Ascending aorta (tissue), 2 donors: ENCODE data around the gene USP6. TPM values are rescaled to one million over a fixed set of nuclear protein-coding genes. Genes with fewer than 3 reads are reported as not detected.
A peak's percentile ranks its signal among the peaks of the same experiment; 100 is the strongest.
"Not testable (repeated sequence)": the region's sequence is repeated elsewhere in the genome, so short reads cannot be mapped to it uniquely, and the experiment has no call there.

Experiments
- DNase-seq, 2 donors: peaks; one replicate each; pipeline ENCODE4 v3.0.0-alpha.2; 2019; ENCODE audit warnings: low spot score in 2 of 2
- H3K27ac ChIP-seq, 2 donors: fragments of 200-600 bp; sonication (generic); one replicate each; pipeline ENCODE4 v1.5.1; 2016 to 2017; ENCODE audit warnings: mild to moderate bottlenecking in 1 of 2
- H3K27me3 ChIP-seq: fragments of 200-600 bp; sonication (generic); one replicate; pipeline ENCODE4 v1.5.1; 2017
- H3K36me3 ChIP-seq, 2 donors: fragments of 200-600 bp; sonication (generic); one replicate each; pipeline ENCODE4 v1.5.1; 2016
- H3K4me1 ChIP-seq, 2 donors: fragments of 200-600 bp; sonication (generic); one replicate each; pipeline ENCODE4 v1.5.1; 2016 to 2017; ENCODE audit warnings: mild to moderate bottlenecking in 1 of 2
- H3K4me3 ChIP-seq, 2 donors: fragments of 200-600 bp; sonication (generic); one replicate each; pipeline ENCODE4 v1.5.1; 2016 to 2017; ENCODE audit warnings: mild to moderate bottlenecking in 1 of 2
- H3K9me3 ChIP-seq, 2 donors: fragments of 200-600 bp; sonication (generic); one replicate each; pipeline ENCODE4 v1.5.1; 2016
- intact Hi-C: fragments of 100-400 bp; cut with DNase I; formaldehyde crosslinking; loops from one replicate; pipeline ENCODE4 v1.15.1; 2023
- total RNA-seq: library from RNA; depleted of rRNA; stranded (reverse); fragments of >200 nt; gene quantifications from one replicate; pipeline ENCODE4 v1.1.0, GENCODE V29; 2016
- TF ChIP-seq, protein P1 (sequence below), 3 experiments: fragments of 200-600 bp in 2 of 3; fragments of 450-650 bp in 1 of 3; sonication (generic) in 2 of 3; IDR thresholded peaks; one replicate each; pipeline ENCODE4 v1.5.1; 2016 to 2019; ENCODE audit warnings: antibody characterized with exemption in 3 of 3, mild to moderate bottlenecking in 1 of 3, moderate library complexity in 1 of 3

Gene USP6
- total RNA-seq, 1 donor from 2014 or later = 0.11 TPM

DNA sequence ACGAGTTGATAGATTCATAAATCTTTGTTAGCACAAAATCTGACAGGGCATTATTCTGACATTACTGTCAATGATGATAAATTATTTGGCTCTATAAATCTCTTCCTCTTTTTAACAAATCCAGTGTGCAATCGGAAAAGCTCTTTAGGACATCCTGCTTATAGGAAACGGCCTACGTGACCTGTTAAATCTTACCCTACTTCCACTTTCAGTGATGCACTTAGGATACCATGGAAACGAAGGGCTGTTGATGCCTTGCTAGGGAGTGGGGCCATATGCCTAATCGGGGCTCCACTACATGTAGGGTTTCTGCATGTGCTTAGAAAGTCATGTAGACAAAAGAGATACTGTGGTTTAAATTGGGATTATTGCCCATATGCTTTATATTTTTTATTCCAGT, 48.6 kb downstream of the USP6 start:
- no peak overlapping the region for H3K4me3 ChIP-seq
- intact Hi-C loops = no loop called here
- no peaks in the 10 kb centered on the region for H3K9me3 ChIP-seq
- TF ChIP-seq, protein P1, sequence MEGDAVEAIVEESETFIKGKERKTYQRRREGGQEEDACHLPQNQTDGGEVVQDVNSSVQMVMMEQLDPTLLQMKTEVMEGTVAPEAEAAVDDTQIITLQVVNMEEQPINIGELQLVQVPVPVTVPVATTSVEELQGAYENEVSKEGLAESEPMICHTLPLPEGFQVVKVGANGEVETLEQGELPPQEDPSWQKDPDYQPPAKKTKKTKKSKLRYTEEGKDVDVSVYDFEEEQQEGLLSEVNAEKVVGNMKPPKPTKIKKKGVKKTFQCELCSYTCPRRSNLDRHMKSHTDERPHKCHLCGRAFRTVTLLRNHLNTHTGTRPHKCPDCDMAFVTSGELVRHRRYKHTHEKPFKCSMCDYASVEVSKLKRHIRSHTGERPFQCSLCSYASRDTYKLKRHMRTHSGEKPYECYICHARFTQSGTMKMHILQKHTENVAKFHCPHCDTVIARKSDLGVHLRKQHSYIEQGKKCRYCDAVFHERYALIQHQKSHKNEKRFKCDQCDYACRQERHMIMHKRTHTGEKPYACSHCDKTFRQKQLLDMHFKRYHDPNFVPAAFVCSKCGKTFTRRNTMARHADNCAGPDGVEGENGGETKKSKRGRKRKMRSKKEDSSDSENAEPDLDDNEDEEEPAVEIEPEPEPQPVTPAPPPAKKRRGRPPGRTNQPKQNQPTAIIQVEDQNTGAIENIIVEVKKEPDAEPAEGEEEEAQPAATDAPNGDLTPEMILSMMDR (IDR thresholded peaks at IDR 0.05) = no peak
- no peaks in the 10 kb centered on the region for H3K27me3 ChIP-seq
- no peaks in the 10 kb centered on the region for H3K4me1 ChIP-seq
- H3K36me3 ChIP-seq = no peaks in the 10 kb centered on the region
- DNase-seq = no peak
- no peak overlapping the region for H3K27ac ChIP-seq

DNA sequence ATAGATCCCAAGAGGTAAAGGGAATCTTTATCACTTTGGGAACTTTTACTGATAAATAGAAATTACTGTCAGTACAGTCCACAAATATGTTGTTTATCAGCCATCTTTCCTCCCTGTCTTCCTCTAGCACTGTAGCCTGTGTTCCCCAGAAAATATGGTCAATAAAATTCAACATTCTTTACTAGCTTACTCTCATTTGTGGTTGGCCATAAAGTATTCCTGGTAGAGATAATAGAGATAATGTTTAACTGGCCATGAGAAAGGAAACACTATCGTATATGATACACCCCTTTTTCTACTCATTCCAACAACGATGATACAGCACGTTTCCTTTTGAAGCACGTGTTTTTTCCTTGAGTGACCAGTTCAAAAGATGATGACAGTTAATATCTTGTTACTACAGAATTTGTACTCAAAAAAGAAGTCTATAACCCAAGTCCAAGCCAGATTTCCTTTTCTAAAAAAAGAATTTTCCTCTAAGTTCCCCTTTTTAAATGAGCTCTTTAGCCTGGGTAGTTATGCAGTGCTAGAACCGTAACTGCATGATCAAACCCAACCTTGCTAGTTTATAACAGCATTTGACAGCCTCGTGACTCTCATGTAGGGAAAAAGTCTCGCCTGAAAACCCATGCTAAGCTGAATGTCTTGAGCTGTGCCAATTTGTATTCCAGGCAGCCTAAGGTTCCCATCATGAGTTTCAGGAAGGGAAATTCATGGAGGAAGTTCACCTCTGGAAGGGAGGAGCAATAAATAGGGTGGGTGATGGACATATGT, 50.1 kb downstream of the USP6 start:
- H3K27ac ChIP-seq, H3K36me3 ChIP-seq, H3K27me3 ChIP-seq, H3K9me3 ChIP-seq, H3K4me1 ChIP-seq, intact Hi-C loops, DNase-seq, H3K4me3 ChIP-seq: not testable (repeated sequence)

DNA sequence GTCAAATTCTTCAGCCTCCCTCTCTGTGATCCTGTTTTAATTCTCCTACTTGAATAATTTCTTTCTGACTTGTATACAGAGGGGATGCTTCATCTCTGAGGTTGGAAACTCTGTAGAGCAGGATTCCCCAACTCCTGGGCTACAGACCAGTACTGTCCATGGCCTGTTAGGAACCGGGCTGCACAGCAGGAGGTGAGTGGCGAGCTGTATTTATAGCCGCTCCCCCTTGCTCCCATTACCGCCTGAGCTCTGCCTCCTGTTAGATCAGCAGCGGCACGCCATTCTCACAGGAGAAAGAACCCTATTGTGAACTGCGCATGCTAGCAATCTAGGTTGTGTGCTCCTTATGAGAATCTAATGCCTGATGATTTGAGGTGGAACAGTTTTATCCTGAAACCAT, 59.2 kb downstream of the USP6 start:
- H3K4me3 ChIP-seq, intact Hi-C loops, DNase-seq, H3K27me3 ChIP-seq, H3K4me1 ChIP-seq, H3K27ac ChIP-seq: not testable (repeated sequence)
- Histone ChIP-seq H3K36me3 (peaks cover 13 to 27% of the 10 kb centered on the region in 2 donors), H3K9me3 (peaks cover 48 to 87% of the 10 kb centered on the region in 2 donors)

DNA sequence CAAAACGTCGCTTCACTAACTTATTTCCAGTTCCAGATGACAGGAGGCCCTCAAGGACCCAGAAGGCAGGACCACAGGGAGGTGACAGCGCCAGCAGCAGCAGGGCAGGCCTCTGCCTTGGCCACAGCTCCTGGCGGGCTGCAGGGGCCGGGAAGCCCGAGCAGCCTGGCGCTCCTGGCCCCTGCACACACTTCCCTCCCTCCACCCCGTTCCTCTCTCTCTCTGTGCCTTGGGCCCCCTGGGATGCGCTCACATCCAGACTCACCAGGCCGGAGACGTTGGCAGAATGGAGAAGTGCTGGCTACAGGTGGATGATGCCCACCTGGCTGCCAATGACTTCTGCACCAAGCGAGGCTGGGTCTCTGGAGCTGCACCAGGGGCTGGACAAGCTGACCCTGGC, 63.2 kb downstream of the USP6 start:
- DNase-seq = no peak
- intact Hi-C loops = no loop called here
- H3K4me1 ChIP-seq = no peaks in the 10 kb centered on the region
- no peak overlapping the region for H3K4me3 ChIP-seq
- H3K27ac ChIP-seq = no peak overlapping the region
- peaks cover 87 to 98% of the 10 kb centered on the region in 2 donors for H3K9me3 ChIP-seq
- TF ChIP-seq, protein P1 (IDR thresholded peaks at IDR 0.05) = no peak
- H3K27me3 ChIP-seq = no peaks in the 10 kb centered on the region
- H3K36me3 ChIP-seq = peaks cover 15 to 39% of the 10 kb centered on the region in 2 donors

DNA sequence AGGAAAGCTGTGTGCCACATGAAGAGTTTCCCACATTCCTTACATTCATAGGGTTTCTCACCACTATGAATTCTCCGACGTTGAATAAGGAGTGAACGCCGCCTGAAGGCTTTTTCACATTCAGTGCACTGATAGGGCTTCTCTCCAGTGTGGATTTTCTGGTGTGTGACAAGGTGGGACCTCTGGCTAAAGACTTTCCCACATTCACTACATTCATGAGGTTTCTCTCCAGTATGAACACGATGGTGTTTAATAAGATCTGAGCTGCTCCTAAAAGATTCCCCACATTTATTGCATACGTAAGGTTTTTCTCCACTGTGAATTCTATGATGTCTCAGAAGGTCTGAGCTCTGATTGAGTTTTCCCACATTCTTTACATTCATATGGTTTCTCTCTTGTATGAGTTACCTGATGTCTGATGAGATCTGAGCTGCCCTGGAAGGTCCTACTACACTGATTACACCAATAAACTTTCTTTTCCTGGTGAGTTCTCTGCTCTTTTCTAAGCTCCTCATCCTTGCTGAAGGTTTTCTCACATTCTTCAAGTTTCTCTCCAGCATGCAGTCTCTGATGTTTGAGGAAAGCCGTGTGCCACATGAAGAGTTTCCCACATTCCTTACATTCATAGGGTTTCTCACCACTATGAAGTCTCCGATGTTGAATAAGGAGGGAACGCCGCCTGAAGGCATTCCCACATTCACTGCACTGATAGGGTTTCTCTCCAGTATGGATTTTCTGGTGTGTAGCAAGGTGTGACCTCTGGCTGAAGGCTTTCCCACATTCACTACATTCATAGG, 65.9 kb downstream of the USP6 start:
- intact Hi-C loops = no loop called here
- TF ChIP-seq, protein P1 (IDR thresholded peaks at IDR 0.05) = no peak
- DNase-seq = no peak

DNA sequence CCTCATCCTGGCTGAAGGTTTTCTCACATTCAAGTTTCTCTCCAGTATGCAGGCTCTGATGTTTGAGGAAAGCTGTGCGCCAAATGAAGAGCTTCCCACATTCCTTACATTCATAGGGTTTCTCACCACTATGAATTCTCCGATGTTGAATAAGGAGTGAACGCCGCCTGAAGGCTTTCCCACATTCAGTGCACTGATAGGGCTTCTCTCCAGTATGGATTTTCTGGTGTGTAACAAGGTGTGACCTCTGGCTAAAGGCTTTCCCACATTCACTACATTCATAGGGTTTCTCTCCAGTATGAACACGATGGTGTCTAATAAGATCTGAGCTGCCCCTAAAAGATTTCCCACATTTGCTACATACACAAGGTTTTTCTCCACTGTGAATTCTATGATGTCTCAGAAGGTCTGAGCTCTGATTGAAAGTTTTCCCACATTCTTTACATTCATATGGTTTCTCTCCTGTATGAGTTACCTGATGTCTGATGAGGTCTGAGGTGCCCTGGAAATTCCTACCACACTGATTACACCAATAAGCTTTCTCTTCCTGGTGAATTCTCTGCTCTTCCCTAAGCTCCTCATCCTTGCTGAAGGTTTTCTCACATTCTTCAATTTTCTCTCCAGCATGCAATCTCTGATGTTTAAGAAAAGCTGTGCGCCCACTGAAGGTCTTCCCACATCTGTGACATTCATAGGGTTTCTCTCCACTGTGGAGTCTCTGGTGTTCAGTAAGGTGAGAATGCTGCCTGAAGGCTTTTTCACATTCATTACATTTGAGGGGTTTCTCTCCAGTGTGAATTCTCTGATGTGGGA, 67.0 kb downstream of the USP6 start:
- TF ChIP-seq, protein P1 (IDR thresholded peaks at IDR 0.05) = no peak
- H3K27ac ChIP-seq = no peak overlapping the region
- DNase-seq = no peak
- H3K4me3 ChIP-seq = no peak overlapping the region
- peaks cover 16 to 31% of the 10 kb centered on the region in 2 donors for H3K36me3 ChIP-seq
- no peaks in the 10 kb centered on the region for H3K27me3 ChIP-seq
- no peaks in the 10 kb centered on the region for H3K4me1 ChIP-seq
- intact Hi-C loops = no loop called here
- H3K9me3 ChIP-seq = peaks cover 93 to 100% of the 10 kb centered on the region in 2 donors

More for the DNA sequence above, 65.9 kb downstream of the USP6 start:
- H3K36me3 ChIP-seq = peaks cover 7 to 31% of the 10 kb centered on the region in 2 donors
- H3K9me3 ChIP-seq = peaks cover 96 to 100% of the 10 kb centered on the region in 2 donors
- H3K4me3 ChIP-seq = peak overlapping the region in 1 of 2 donors; percentile 5
- H3K27me3 ChIP-seq = no peaks in the 10 kb centered on the region
- H3K27ac ChIP-seq = no peak overlapping the region
- H3K4me1 ChIP-seq = no peaks in the 10 kb centered on the region
